ENCODE data around the gene INTS4.
"Not testable (repeated sequence)": the region's sequence is repeated elsewhere in the genome, so short reads cannot be mapped to it uniquely, and the experiment has no call there.

Gene INTS4

DNA sequence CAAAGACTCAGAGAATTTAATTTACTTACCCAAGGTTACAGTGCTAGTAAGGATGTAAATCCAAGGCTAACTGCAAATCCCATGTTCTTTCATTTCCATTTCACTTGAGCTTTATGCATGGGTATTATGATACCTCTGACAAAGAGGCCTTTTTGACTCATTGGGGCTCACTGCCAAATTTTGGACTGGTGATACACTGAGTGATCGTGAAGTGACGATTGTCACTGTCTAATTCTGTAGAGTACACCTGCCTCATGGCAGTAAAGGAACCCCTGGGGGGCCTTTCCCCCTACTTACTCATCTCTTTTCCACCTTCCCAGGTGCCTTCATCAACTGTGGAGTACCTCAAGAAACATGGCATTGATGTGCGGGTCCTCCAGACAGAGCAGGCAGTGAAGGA, 122.6 kb downstream of the INTS4 start:
- Histone ChIP-seq H3K4me3 (ENCODE audit: low read depth in 1 of 5, low read length in 5 of 5) (no peak overlapping the region), H3K9me3 (ENCODE audit: control insufficient read depth in 5 of 5, low read length in 5 of 5) (no peaks in the 10 kb centered on the region), H3K4me1 (ENCODE audit: control insufficient read depth in 5 of 5, insufficient read depth in 5 of 5, low read length in 5 of 5) (no peaks in the 10 kb centered on the region), H3K9ac (ENCODE audit: low read length in 5 of 5) (no peak overlapping the region), H3K27ac (ENCODE audit: low read depth, low read length) (no peak overlapping the region), H3K36me3 (ENCODE audit: control insufficient read depth in 5 of 5, insufficient read depth in 5 of 5, low read length in 5 of 5) (peaks cover 46 to 71% (median 51%) of the 10 kb centered on the region in 5 donors), H3K27me3 (ENCODE audit: control insufficient read depth in 5 of 5, insufficient read depth in 4 of 5, low read length in 5 of 5) (no peaks in the 10 kb centered on the region)

DNA sequence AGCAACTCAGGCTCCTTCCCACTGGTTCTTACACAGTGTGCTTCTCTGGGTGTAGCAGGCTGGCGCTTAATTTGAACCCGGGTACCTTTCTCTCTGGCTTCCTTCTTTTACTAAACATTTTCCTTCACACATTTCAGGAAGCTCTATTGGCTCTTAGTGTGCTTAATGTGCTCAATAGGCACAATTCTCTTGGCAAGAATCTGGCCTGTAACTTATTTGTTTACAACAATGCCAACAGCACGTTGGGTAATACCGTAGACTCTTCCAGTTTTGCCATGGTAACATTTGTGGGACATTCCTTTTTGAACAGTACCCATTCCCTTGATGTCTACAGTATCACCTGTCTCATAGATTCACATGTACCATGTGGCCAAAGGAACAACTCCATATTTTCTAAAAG, 125.7 kb downstream of the INTS4 start:
- Histone ChIP-seq H3K9me3 (ENCODE audit: control insufficient read depth in 5 of 5, low read length in 5 of 5) (no peaks in the 10 kb centered on the region), H3K9ac (ENCODE audit: low read length in 5 of 5) (no peak overlapping the region), H3K27ac (ENCODE audit: low read depth, low read length) (no peak overlapping the region), H3K27me3 (ENCODE audit: control insufficient read depth in 5 of 5, insufficient read depth in 4 of 5, low read length in 5 of 5) (no peaks in the 10 kb centered on the region), H3K36me3 (ENCODE audit: control insufficient read depth in 5 of 5, insufficient read depth in 5 of 5, low read length in 5 of 5) (peaks cover 24 to 51% (median 30%) of the 10 kb centered on the region in 5 donors), H3K4me1 (ENCODE audit: control insufficient read depth in 5 of 5, insufficient read depth in 5 of 5, low read length in 5 of 5) (peaks cover 0 to 14% (median 13%) of the 10 kb centered on the region in 5 donors), H3K4me3 (ENCODE audit: low read depth in 1 of 5, low read length in 5 of 5) (no peak overlapping the region)

DNA sequence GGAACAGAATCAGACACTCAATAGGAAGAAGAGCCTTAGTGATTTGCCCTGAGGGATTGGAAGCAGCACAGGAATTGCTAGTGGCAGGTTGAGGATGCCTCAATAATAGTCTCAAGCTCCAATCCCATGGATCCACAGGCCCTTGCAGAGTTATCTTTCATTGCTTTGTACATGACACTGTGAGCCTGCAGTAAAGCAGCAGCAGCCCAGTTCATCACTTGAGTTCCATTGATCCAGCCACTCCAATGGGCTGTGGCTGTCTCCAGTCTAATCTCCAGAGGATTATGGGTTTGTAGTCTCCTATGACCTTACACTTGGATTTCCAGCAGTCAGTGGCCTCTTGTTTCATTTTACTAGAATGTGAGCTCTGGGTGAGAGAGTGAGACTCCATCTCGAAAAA, 128.1 kb downstream of the INTS4 start:
- H3K9me3 ChIP-seq (ENCODE audit: control insufficient read depth in 5 of 5, low read length in 5 of 5), result no peaks in the 10 kb centered on the region
- H3K4me3 ChIP-seq (ENCODE audit: low read depth in 1 of 5, low read length in 5 of 5), result no peak overlapping the region
- no peak overlapping the region for H3K27ac ChIP-seq (ENCODE audit: low read depth, low read length)
- H3K36me3 ChIP-seq (ENCODE audit: control insufficient read depth in 5 of 5, insufficient read depth in 5 of 5, low read length in 5 of 5), result peaks cover 16 to 38% (median 20%) of the 10 kb centered on the region in 5 donors
- peak overlapping the region in 2 of 5 donors; percentile 30 to 36 for H3K9ac ChIP-seq (ENCODE audit: low read length in 5 of 5)
- H3K27me3 ChIP-seq (ENCODE audit: control insufficient read depth in 5 of 5, insufficient read depth in 4 of 5, low read length in 5 of 5), result no peaks in the 10 kb centered on the region
- H3K4me1 ChIP-seq (ENCODE audit: control insufficient read depth in 5 of 5, insufficient read depth in 5 of 5, low read length in 5 of 5), result peaks cover 0 to 14% (median 13%) of the 10 kb centered on the region in 5 donors

DNA sequence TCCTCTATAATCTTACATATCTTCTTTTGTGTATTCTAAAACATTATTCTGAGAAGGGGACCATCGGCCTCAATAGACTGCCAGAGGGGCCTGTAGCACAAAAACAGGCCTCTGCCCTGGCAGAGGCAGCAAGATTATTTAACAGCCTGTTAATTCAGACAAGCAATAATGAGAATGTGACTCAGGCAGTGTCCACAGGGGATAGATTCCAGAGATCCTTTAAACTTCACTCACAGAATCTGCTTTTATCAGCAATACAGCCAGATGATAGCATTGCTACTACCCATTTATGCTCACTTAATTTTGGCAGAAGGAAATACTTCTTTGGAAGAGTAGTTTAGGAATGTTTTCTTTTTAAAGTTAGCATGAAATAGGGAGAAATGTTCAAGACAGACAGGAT, 128.7 kb downstream of the INTS4 start:
- no peaks in the 10 kb centered on the region for H3K27me3 ChIP-seq (ENCODE audit: control insufficient read depth in 5 of 5, insufficient read depth in 4 of 5, low read length in 5 of 5)
- peaks cover 14 to 36% (median 18%) of the 10 kb centered on the region in 5 donors for H3K36me3 ChIP-seq (ENCODE audit: control insufficient read depth in 5 of 5, insufficient read depth in 5 of 5, low read length in 5 of 5)
- H3K4me1 ChIP-seq (ENCODE audit: control insufficient read depth in 5 of 5, insufficient read depth in 5 of 5, low read length in 5 of 5), result peaks cover 0 to 14% (median 13%) of the 10 kb centered on the region in 5 donors
- H3K9me3 ChIP-seq (ENCODE audit: control insufficient read depth in 5 of 5, low read length in 5 of 5), result no peaks in the 10 kb centered on the region
- H3K9ac ChIP-seq (ENCODE audit: low read length in 5 of 5), result peak overlapping the region in 2 of 5 donors; percentile 20 to 36
- no peak overlapping the region for H3K4me3 ChIP-seq (ENCODE audit: low read depth in 1 of 5, low read length in 5 of 5)
- peak overlapping the region; percentile 32 for H3K27ac ChIP-seq (ENCODE audit: low read depth, low read length)

DNA sequence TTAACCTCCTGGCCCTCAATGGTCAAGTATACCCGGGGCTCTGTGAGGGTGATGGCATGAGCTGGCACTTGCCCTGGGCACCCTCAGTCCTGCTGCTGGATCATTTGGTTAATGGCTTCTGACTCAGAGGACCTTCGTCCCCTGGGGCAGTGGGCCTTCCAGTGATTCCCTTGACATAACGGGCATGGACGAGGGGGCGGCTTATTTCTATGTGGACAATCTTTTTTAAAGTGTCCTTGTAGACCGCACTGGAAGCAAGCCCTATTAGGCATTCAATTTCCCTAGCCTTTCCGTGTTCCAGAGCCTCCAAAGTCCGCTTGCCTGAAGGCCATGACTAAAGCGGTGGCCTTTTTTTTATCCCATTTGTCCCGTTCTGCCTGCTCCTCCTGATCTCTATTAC, 133.0 kb downstream of the INTS4 start:
- not testable (repeated sequence) for H3K4me3 ChIP-seq (ENCODE audit: low read depth in 1 of 5, low read length in 5 of 5); H3K9ac ChIP-seq (ENCODE audit: low read length in 5 of 5); H3K9me3 ChIP-seq (ENCODE audit: control insufficient read depth in 5 of 5, low read length in 5 of 5); H3K27ac ChIP-seq (ENCODE audit: low read depth, low read length); H3K27me3 ChIP-seq (ENCODE audit: control insufficient read depth in 5 of 5, insufficient read depth in 4 of 5, low read length in 5 of 5)
- peaks cover 0 to 13% (median 12%) of the 10 kb centered on the region in 5 donors for H3K4me1 ChIP-seq (ENCODE audit: control insufficient read depth in 5 of 5, insufficient read depth in 5 of 5, low read length in 5 of 5)
- peaks cover 6 to 29% (median 13%) of the 10 kb centered on the region in 5 donors for H3K36me3 ChIP-seq (ENCODE audit: control insufficient read depth in 5 of 5, insufficient read depth in 5 of 5, low read length in 5 of 5)

DNA sequence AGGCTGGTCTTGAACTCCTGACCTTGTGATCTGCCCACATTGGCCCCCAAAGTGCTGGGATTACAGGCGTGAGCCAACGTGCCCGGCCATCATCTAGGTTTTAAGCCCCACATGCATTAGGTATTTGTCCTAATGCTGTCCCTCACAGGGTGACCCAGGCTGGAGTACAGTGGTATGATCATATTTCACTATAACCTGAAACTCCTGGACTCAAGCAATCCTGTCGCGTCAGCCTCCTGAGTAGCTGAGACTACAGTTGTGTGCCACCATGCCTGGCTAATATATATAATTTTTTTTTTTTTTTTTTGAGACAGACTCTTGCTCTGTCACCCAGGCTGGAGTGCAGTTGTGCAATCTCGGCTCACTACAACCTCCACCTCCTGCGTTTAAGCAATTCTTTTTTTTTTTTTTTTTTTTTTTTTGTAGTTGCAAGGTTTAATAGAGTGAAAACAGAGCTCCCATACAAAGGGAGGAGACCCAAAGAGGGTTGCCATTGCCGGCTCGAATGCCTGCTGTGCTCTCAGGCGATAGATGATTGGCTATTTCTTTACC, 136.5 kb downstream of the INTS4 start:
- H3K9ac ChIP-seq (ENCODE audit: low read length in 5 of 5); H3K4me1 ChIP-seq (ENCODE audit: control insufficient read depth in 5 of 5, insufficient read depth in 5 of 5, low read length in 5 of 5); H3K27ac ChIP-seq (ENCODE audit: low read depth, low read length); H3K27me3 ChIP-seq (ENCODE audit: control insufficient read depth in 5 of 5, insufficient read depth in 4 of 5, low read length in 5 of 5); H3K9me3 ChIP-seq (ENCODE audit: control insufficient read depth in 5 of 5, low read length in 5 of 5); H3K4me3 ChIP-seq (ENCODE audit: low read depth in 1 of 5, low read length in 5 of 5): not testable (repeated sequence)
- peaks cover 9 to 46% (median 32%) of the 10 kb centered on the region in 5 donors for H3K36me3 ChIP-seq (ENCODE audit: control insufficient read depth in 5 of 5, insufficient read depth in 5 of 5, low read length in 5 of 5)

DNA sequence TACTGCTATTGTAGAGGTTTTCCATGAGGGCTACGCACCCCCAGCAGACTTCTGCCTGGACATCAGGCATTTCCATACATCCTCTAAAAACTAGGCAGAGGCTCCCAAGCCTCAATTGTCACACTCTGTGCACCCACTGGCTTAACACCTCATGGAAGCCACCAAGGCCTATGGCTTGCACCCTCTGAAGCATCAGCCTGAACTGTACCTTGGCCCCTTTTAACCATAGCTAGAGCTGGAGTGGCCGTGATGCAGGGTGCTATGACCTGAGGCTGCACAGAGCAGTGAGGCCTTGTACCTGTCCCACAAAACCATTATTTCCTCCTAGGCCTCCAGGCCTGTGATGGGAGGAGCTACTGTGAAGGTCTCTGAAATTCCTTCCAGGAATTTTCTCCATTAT, 139.6 kb downstream of the INTS4 start:
- peaks cover 14 to 50% (median 37%) of the 10 kb centered on the region in 5 donors for H3K36me3 ChIP-seq (ENCODE audit: control insufficient read depth in 5 of 5, insufficient read depth in 5 of 5, low read length in 5 of 5)

DNA sequence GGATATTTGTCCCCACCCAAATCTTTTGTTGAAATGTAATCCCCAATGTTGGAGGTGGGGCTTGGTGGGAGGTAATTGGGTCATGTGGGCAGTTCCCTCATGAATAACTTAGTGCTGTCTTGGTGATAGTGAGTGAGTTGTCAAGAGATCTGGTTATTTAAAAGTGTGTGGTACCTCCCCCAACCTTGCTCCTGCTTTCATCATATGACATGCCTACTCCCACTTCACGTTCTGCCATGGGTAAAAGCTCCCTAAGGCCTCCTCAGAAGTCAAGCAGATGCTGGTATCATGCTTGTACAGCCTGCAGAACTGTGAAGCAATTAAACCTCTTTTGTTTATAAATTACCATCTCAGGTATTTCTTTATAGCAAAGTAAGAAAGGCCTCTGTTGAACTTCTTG, 143.0 kb downstream of the INTS4 start:
- H3K4me1 ChIP-seq (ENCODE audit: control insufficient read depth in 5 of 5, insufficient read depth in 5 of 5, low read length in 5 of 5), result no peaks in the 10 kb centered on the region
- H3K4me3 ChIP-seq (ENCODE audit: low read depth in 1 of 5, low read length in 5 of 5), result no peak overlapping the region
- no peak overlapping the region for H3K27ac ChIP-seq (ENCODE audit: low read depth, low read length)
- no peak overlapping the region for H3K9ac ChIP-seq (ENCODE audit: low read length in 5 of 5)
- peaks cover 32 to 60% (median 48%) of the 10 kb centered on the region in 5 donors for H3K36me3 ChIP-seq (ENCODE audit: control insufficient read depth in 5 of 5, insufficient read depth in 5 of 5, low read length in 5 of 5)
- H3K9me3 ChIP-seq (ENCODE audit: control insufficient read depth in 5 of 5, low read length in 5 of 5), result peaks cover 0 to 7% (median 4%) of the 10 kb centered on the region in 5 donors
- no peaks in the 10 kb centered on the region for H3K27me3 ChIP-seq (ENCODE audit: control insufficient read depth in 5 of 5, insufficient read depth in 4 of 5, low read length in 5 of 5)

More for the DNA sequence above, 139.6 kb downstream of the INTS4 start:
- Histone ChIP-seq H3K9me3 (ENCODE audit: control insufficient read depth in 5 of 5, low read length in 5 of 5) (peaks cover 0 to 7% (median 4%) of the 10 kb centered on the region in 5 donors), H3K27ac (ENCODE audit: low read depth, low read length) (no peak overlapping the region), H3K9ac (ENCODE audit: low read length in 5 of 5) (no peak overlapping the region), H3K4me1 (ENCODE audit: control insufficient read depth in 5 of 5, insufficient read depth in 5 of 5, low read length in 5 of 5) (no peaks in the 10 kb centered on the region), H3K4me3 (ENCODE audit: low read depth in 1 of 5, low read length in 5 of 5) (no peak overlapping the region), H3K27me3 (ENCODE audit: control insufficient read depth in 5 of 5, insufficient read depth in 4 of 5, low read length in 5 of 5) (no peaks in the 10 kb centered on the region)

DNA sequence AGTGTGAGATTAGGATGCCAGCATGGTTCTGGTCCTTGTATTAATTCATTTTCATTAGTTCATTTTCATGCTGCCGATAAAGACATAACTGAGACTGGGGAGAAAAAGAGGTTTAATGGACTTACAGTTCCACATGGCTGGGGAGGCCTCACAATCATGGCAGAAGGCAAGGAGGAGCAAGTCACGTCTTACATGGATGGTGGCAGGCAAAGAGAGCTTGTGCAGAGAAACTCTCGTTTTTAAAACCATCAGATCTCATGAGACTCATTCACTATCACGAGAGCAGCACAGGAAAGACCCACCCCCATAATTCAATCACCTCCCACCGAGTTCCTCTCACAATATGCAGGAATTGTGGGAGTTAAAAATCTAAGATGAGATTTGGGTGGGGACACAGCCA, 150.8 kb downstream of the INTS4 start:
- not testable (repeated sequence) for H3K9me3 ChIP-seq (ENCODE audit: control insufficient read depth in 5 of 5, low read length in 5 of 5); H3K4me1 ChIP-seq (ENCODE audit: control insufficient read depth in 5 of 5, insufficient read depth in 5 of 5, low read length in 5 of 5); H3K27me3 ChIP-seq (ENCODE audit: control insufficient read depth in 5 of 5, insufficient read depth in 4 of 5, low read length in 5 of 5); H3K4me3 ChIP-seq (ENCODE audit: low read depth in 1 of 5, low read length in 5 of 5); H3K27ac ChIP-seq (ENCODE audit: low read depth, low read length); H3K9ac ChIP-seq (ENCODE audit: low read length in 5 of 5)
- H3K36me3 ChIP-seq (ENCODE audit: control insufficient read depth in 5 of 5, insufficient read depth in 5 of 5, low read length in 5 of 5), result peaks cover 46 to 65% (median 63%) of the 10 kb centered on the region in 5 donors

DNA sequence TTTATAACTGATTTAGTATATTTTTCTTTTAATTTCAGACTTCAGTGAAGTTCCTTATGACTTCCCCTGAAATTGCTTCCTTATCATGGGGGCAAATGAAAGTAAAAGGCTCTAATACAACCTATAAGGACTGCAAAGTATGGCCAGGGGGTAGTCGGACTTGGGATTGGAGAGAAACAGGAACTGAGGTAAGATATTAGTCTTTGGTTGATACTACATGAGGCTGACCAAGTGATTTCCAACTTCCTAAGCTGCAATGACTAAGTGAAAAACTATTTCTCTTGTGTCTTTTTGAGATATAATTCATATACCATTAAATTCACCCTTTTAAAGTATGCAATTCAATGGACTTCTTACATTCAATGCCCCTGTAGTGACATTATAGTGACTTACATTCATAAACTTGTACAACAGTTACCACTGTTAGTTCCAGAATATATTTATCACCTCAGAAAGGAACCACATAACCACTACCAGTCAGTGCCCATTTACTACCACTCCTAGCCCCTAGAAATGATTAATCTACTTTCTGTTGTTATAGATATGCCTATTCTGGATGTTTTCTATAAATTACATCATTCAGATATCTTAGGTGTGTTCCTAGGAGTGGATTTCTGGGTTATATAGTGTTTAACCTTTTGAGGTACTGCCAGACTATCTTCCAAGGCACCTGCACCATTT, 151.9 kb downstream of the INTS4 start:
- Histone ChIP-seq H3K4me1 (ENCODE audit: control insufficient read depth in 5 of 5, insufficient read depth in 5 of 5, low read length in 5 of 5) (no peaks in the 10 kb centered on the region), H3K36me3 (ENCODE audit: control insufficient read depth in 5 of 5, insufficient read depth in 5 of 5, low read length in 5 of 5) (peaks cover 37 to 54% (median 52%) of the 10 kb centered on the region in 5 donors), H3K9ac (ENCODE audit: low read length in 5 of 5) (no peak overlapping the region), H3K27me3 (ENCODE audit: control insufficient read depth in 5 of 5, insufficient read depth in 4 of 5, low read length in 5 of 5) (no peaks in the 10 kb centered on the region), H3K9me3 (ENCODE audit: control insufficient read depth in 5 of 5, low read length in 5 of 5) (peaks cover 0 to 3% (median 0%) of the 10 kb centered on the region in 5 donors), H3K27ac (ENCODE audit: low read depth, low read length) (no peak overlapping the region), H3K4me3 (ENCODE audit: low read depth in 1 of 5, low read length in 5 of 5) (no peak overlapping the region)

All from subcutaneous abdominal adipose tissue (tissue), 5 donors.